HepG2 (cell line): Measurements from ENCODE around the gene PERCC1. TPM values are rescaled to one million over a fixed set of nuclear protein-coding genes. Genes with fewer than 3 reads are reported as not detected.

ENCODE experiments used
- RCOR2 ChIP-seq: IDR thresholded peaks from 2 replicates; pipeline ENCODE4 v1.6.1; 2016; ENCODE audit warnings: missing biosample characterization, missing genetic modification reagents
- RFX1 ChIP-seq: fragments of 450-650 bp; IDR thresholded peaks from 2 replicates; pipeline ENCODE4 v1.6.1; 2017
- TMF1 ChIP-seq: sonication (generic); formaldehyde crosslinking; IDR thresholded peaks from 2 replicates; pipeline ENCODE4 v1.8.1; 2022; ENCODE audit warnings: low read depth, missing genetic modification reagents
- ZMYM2 ChIP-seq: sonication (generic); formaldehyde crosslinking; IDR thresholded peaks from 2 replicates; pipeline ENCODE4 v1.8.0; 2022; ENCODE audit warnings: mild to moderate bottlenecking, missing genetic modification reagents
- ZNF121 ChIP-seq: sonication (generic); formaldehyde crosslinking; IDR thresholded peaks from 2 replicates; pipeline ENCODE4 v1.5.0; 2020; ENCODE audit warnings: mild to moderate bottlenecking, missing genetic modification reagents
- ZNF30 ChIP-seq: sonication (generic); formaldehyde crosslinking; IDR thresholded peaks from 2 replicates; pipeline ENCODE4 v1.5.0; 2020; ENCODE audit warnings: mild to moderate bottlenecking, missing genetic modification reagents
- ZNF432 ChIP-seq: sonication (generic); formaldehyde crosslinking; IDR thresholded peaks from 2 replicates; pipeline ENCODE4 v1.5.0; 2020; ENCODE audit warnings: missing genetic modification reagents, mild to moderate bottlenecking, borderline replicate concordance
- ZNF607 ChIP-seq: sonication (generic); formaldehyde crosslinking; IDR thresholded peaks from 2 replicates; pipeline ENCODE4 v1.5.1; 2020; ENCODE audit warnings: missing genetic modification reagents, mild to moderate bottlenecking, borderline replicate concordance
- ZNF614 ChIP-seq: IDR thresholded peaks from 2 replicates; pipeline ENCODE4 v1.6.1; 2018; ENCODE audit warnings: missing biosample characterization, missing genetic modification reagents, inconsistent platforms, borderline replicate concordance
- ZNF709 ChIP-seq: sonication (generic); formaldehyde crosslinking; IDR thresholded peaks from 2 replicates; pipeline ENCODE4 v1.5.0; 2020; ENCODE audit warnings: mild to moderate bottlenecking, missing genetic modification reagents
- ZNF761 ChIP-seq: sonication (generic); formaldehyde crosslinking; conservative IDR thresholded peaks from 2 replicates; pipeline ENCODE4 v1.4.0; 2020; ENCODE audit warnings: mild to moderate bottlenecking, missing genetic modification reagents
- ZNF891 ChIP-seq: sonication (generic); formaldehyde crosslinking; IDR thresholded peaks from 2 replicates; pipeline ENCODE4 v1.5.0; 2020; ENCODE audit warnings: mild to moderate bottlenecking, missing genetic modification reagents
- polyA plus RNA-seq, 8 experiments: library from polyadenylated mRNA; depleted of rRNA in 3 of 8; stranded (reverse) in 7 of 8; unstranded in 1 of 8; fragments of >200 nt; fragmentation: Illumina TruSeq in 4 of 8; extraction: Trizol in 4 of 8; gene quantifications; 2 replicates each; pipeline versions ENCODE4 v1.2.1 to v1.2.3, GENCODE V29; 2011 to 2016; ENCODE audit warnings: low read depth in 4 of 8, missing spikeins in 1 of 8, mixed read lengths in 1 of 8; ENCODE audit not compliant: insufficient read depth in 1 of 8
- total RNA-seq, 5 experiments: library from RNA; depleted of rRNA; stranded (reverse); fragments of >200 nt; fragmentation: Illumina TruSeq; extraction: Trizol; gene quantifications; 2 replicates each; pipeline ENCODE4 v1.2.3, GENCODE V29; 2016; ENCODE audit warnings: low read depth in 1 of 5
- TF ChIP-seq, protein P1 (sequence below): sonication (generic); formaldehyde crosslinking; IDR thresholded peaks from 2 replicates; pipeline ENCODE4 v1.4.0; 2020; ENCODE audit warnings: mild to moderate bottlenecking, missing genetic modification reagents
- TF ChIP-seq, protein P2 (sequence below): sonication (generic); formaldehyde crosslinking; IDR thresholded peaks from 2 replicates; pipeline ENCODE4 v1.8.1; 2022; ENCODE audit warnings: mild to moderate bottlenecking, missing genetic modification reagents
- TF ChIP-seq, protein P3 (sequence below): sonication (generic); formaldehyde crosslinking; IDR thresholded peaks from 2 replicates; pipeline ENCODE4 v1.5.1; 2020; ENCODE audit warnings: missing genetic modification reagents, mild to moderate bottlenecking, borderline replicate concordance
- TF ChIP-seq, protein P4 (sequence below): sonication (generic); formaldehyde crosslinking; IDR thresholded peaks from 2 replicates; pipeline ENCODE4 v1.4.0; 2020; ENCODE audit warnings: mild to moderate bottlenecking, missing genetic modification reagents
- TF ChIP-seq, protein P5 (sequence below): sonication (generic); formaldehyde crosslinking; IDR thresholded peaks from 2 replicates; pipeline ENCODE4 v1.8.0; 2022; ENCODE audit warnings: mild to moderate bottlenecking, missing genetic modification reagents; ENCODE audit not compliant: insufficient replicate concordance
- TF ChIP-seq, protein P6 (sequence below): sonication (generic); formaldehyde crosslinking; IDR thresholded peaks from 2 replicates; pipeline ENCODE4 v1.4.0; 2020; ENCODE audit warnings: missing genetic modification reagents, borderline replicate concordance

Gene PERCC1
- total and polyA plus RNA-seq, 2 of the 13 experiments (the other 11 are each of a cell fraction or from before 2014, with no cell fraction given): 0.15 TPM; not detected in 1

DNA sequence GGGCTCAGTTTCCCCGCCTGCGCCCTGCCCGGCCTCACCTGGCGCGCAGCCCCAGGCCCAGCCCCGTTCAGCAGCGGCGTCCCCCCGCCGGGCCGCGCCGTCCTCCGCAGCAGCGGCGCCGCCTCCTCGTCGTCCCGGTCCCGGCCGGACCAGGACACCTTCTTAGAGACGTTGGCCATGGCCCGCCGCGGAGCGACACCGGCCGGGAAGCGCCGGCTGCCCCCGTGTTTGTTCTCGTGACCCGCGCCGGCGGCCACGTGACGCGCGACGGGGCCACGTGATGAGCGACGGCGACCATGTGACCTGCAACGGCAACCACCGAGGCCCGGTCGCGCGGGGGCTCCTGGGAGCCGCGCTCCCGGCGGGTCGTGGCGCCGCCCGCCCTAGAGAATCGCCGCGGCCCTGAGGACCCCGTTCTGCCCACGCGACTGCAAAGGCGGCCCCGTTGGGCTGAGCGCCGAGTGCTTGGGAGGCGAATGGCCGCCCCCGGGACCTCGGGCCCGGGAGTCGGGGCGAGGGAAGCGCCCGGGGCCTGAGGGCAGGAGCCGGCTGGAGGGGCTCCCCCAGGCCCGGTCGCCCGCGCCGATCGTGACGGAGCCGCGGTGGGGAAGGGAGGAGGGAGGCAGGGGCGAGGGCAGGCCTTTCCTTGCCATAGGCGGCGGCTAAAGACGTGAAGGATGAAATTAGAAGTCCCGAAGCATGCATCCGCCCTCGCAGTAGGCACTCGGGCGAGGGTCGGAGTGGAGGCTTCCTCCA is 44.1 kb downstream of the PERCC1 start, which contains the start of gene CLCN7 (continued):
- TF ChIP-seq ZNF607 (CRISPR knock-in tag): peak; percentile 90
- no peak for TF ChIP-seq ZNF432 (CRISPR knock-in tag)
- TF ChIP-seq, protein P1, sequence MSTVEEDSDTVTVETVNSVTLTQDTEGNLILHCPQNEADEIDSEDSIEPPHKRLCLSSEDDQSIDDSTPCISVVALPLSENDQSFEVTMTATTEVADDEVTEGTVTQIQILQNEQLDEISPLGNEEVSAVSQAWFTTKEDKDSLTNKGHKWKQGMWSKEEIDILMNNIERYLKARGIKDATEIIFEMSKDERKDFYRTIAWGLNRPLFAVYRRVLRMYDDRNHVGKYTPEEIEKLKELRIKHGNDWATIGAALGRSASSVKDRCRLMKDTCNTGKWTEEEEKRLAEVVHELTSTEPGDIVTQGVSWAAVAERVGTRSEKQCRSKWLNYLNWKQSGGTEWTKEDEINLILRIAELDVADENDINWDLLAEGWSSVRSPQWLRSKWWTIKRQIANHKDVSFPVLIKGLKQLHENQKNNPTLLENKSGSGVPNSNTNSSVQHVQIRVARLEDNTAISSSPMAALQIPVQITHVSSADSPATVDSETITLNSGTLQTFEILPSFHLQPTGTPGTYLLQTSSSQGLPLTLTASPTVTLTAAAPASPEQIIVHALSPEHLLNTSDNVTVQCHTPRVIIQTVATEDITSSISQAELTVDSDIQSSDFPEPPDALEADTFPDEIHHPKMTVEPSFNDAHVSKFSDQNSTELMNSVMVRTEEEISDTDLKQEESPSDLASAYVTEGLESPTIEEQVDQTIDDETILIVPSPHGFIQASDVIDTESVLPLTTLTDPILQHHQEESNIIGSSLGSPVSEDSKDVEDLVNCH (CRISPR knock-in tag): peak; percentile 53; the same call in 1 of the 2 replicates
- peak; percentile 94 for TF ChIP-seq ZNF709 (CRISPR knock-in tag)
- peak; percentile 75; the same call in 1 of the 2 replicates for TF ChIP-seq ZNF761
- TF ChIP-seq, protein P2, sequence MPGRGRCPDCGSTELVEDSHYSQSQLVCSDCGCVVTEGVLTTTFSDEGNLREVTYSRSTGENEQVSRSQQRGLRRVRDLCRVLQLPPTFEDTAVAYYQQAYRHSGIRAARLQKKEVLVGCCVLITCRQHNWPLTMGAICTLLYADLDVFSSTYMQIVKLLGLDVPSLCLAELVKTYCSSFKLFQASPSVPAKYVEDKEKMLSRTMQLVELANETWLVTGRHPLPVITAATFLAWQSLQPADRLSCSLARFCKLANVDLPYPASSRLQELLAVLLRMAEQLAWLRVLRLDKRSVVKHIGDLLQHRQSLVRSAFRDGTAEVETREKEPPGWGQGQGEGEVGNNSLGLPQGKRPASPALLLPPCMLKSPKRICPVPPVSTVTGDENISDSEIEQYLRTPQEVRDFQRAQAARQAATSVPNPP (CRISPR knock-in tag): peak; percentile 69; the same call in 1 of the 2 replicates
- TF ChIP-seq, protein P3, sequence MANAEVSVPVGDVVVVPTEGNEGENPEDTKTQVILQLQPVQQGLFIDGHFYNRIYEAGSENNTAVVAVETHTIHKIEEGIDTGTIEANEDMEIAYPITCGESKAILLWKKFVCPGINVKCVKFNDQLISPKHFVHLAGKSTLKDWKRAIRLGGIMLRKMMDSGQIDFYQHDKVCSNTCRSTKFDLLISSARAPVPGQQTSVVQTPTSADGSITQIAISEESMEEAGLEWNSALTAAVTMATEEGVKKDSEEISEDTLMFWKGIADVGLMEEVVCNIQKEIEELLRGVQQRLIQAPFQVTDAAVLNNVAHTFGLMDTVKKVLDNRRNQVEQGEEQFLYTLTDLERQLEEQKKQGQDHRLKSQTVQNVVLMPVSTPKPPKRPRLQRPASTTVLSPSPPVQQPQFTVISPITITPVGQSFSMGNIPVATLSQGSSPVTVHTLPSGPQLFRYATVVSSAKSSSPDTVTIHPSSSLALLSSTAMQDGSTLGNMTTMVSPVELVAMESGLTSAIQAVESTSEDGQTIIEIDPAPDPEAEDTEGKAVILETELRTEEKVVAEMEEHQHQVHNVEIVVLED (CRISPR knock-in tag): peak; percentile 94
- no peak for TF ChIP-seq ZNF30 (CRISPR knock-in tag)
- TF ChIP-seq, protein P4, sequence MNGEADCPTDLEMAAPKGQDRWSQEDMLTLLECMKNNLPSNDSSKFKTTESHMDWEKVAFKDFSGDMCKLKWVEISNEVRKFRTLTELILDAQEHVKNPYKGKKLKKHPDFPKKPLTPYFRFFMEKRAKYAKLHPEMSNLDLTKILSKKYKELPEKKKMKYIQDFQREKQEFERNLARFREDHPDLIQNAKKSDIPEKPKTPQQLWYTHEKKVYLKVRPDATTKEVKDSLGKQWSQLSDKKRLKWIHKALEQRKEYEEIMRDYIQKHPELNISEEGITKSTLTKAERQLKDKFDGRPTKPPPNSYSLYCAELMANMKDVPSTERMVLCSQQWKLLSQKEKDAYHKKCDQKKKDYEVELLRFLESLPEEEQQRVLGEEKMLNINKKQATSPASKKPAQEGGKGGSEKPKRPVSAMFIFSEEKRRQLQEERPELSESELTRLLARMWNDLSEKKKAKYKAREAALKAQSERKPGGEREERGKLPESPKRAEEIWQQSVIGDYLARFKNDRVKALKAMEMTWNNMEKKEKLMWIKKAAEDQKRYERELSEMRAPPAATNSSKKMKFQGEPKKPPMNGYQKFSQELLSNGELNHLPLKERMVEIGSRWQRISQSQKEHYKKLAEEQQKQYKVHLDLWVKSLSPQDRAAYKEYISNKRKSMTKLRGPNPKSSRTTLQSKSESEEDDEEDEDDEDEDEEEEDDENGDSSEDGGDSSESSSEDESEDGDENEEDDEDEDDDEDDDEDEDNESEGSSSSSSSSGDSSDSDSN: peak; percentile 54; the same call in 1 of the 2 replicates
- TF ChIP-seq, protein P5, sequence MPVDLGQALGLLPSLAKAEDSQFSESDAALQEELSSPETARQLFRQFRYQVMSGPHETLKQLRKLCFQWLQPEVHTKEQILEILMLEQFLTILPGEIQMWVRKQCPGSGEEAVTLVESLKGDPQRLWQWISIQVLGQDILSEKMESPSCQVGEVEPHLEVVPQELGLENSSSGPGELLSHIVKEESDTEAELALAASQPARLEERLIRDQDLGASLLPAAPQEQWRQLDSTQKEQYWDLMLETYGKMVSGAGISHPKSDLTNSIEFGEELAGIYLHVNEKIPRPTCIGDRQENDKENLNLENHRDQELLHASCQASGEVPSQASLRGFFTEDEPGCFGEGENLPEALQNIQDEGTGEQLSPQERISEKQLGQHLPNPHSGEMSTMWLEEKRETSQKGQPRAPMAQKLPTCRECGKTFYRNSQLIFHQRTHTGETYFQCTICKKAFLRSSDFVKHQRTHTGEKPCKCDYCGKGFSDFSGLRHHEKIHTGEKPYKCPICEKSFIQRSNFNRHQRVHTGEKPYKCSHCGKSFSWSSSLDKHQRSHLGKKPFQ: no peak
- no peak for TF ChIP-seq RCOR2 (CRISPR knock-in tag)
- TF ChIP-seq ZNF614 (CRISPR knock-in tag): peak; percentile 88; the same call in 1 of the 2 replicates
- no peak for TF ChIP-seq ZMYM2
- no peak for TF ChIP-seq RFX1
- no peak for TF ChIP-seq ZNF121 (CRISPR knock-in tag)
- TF ChIP-seq TMF1 (CRISPR knock-in tag): peak; percentile 89
- TF ChIP-seq, protein P6, sequence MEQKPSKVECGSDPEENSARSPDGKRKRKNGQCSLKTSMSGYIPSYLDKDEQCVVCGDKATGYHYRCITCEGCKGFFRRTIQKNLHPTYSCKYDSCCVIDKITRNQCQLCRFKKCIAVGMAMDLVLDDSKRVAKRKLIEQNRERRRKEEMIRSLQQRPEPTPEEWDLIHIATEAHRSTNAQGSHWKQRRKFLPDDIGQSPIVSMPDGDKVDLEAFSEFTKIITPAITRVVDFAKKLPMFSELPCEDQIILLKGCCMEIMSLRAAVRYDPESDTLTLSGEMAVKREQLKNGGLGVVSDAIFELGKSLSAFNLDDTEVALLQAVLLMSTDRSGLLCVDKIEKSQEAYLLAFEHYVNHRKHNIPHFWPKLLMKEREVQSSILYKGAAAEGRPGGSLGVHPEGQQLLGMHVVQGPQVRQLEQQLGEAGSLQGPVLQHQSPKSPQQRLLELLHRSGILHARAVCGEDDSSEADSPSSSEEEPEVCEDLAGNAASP (CRISPR knock-in tag): peak; percentile 59; the same call in 1 of the 2 replicates
- no peak for TF ChIP-seq ZNF891 (CRISPR knock-in tag)
